Esophagus squamous epithelium (tissue), 5 donors: ENCODE measurements around the gene IL31. TPM values are rescaled to one million over a fixed set of nuclear protein-coding genes. Genes with fewer than 3 reads are reported as not detected.

ENCODE experiments used
- DNase-seq: peaks from one replicate; lab custom pipeline; 2025; lab: John Stamatoyannopoulos, UW
- H3K27ac ChIP-seq, 4 donors: fragments of 200-600 bp; sonication (generic); one replicate each; pipeline ENCODE4 v1.5.1; 2016 to 2019; ENCODE audit warnings: mild to moderate bottlenecking in 1 of 4
- H3K27me3 ChIP-seq, 4 donors: fragments of 200-600 bp; sonication (generic); 1 replicate in 3 of 4; 2 replicates in 1 of 4; pipeline versions ENCODE4 v1.5.1 to v1.6.0; 2017 to 2021; ENCODE audit warnings: antibody characterized with exemption in 1 of 4
- H3K36me3 ChIP-seq, 3 donors: fragments of 200-600 bp; sonication (generic); one replicate each; pipeline ENCODE4 v1.5.1; 2016 to 2019
- H3K4me1 ChIP-seq, 3 donors: fragments of 200-600 bp; sonication (generic); one replicate each; pipeline ENCODE4 v1.5.1; 2017 to 2019
- H3K4me3 ChIP-seq, 4 donors: fragments of 200-600 bp; sonication (generic); 1 replicate in 3 of 4; 2 replicates in 1 of 4; pipeline ENCODE4 v1.5.1; 2016 to 2019; ENCODE audit warnings: mild to moderate bottlenecking in 2 of 4, moderate library complexity in 1 of 4
- H3K9me3 ChIP-seq, 3 donors: fragments of 200-600 bp; sonication (generic); one replicate each; pipeline ENCODE4 v1.5.1; 2016 to 2019
- POLR2A ChIP-seq, 4 donors: fragments of 450-650 bp; IDR thresholded peaks; one replicate each; pipeline ENCODE4 v1.6.1; 2017; ENCODE audit warnings: antibody characterized with exemption in 4 of 4, mild to moderate bottlenecking in 4 of 4, moderate library complexity in 3 of 4
- WGBS, 2 donors: methylation state at CpG; one replicate each; pipeline ENCODE4 v1.1.5; 2018; 5-methylcytosine and 5-hydroxymethylcytosine counted together
- intact Hi-C: fragments of 100-400 bp; cut with DNase I; formaldehyde crosslinking; loops from one replicate; pipeline ENCODE4 v1.15.0; 2022
- total RNA-seq, 4 donors: library from RNA; depleted of rRNA; stranded (reverse); fragments of >200 nt; gene quantifications; one replicate each; pipeline ENCODE4 v1.1.0, GENCODE V29; 2016
- TF ChIP-seq, protein P1 (sequence below), 6 experiments: fragments of 450-650 bp in 4 of 6; fragments of 200-600 bp in 2 of 6; sonication (generic) in 2 of 6; IDR thresholded peaks; one replicate each; pipeline ENCODE4 v1.5.1; 2016 to 2019; ENCODE audit warnings: antibody characterized with exemption in 6 of 6, mild to moderate bottlenecking in 4 of 6, moderate library complexity in 4 of 6
- donor health status: DM: yes; HTN: yes; CAD: no.

IL31 gene
- total RNA-seq, 4 donors from 2014 or later, result not detected

DNA sequence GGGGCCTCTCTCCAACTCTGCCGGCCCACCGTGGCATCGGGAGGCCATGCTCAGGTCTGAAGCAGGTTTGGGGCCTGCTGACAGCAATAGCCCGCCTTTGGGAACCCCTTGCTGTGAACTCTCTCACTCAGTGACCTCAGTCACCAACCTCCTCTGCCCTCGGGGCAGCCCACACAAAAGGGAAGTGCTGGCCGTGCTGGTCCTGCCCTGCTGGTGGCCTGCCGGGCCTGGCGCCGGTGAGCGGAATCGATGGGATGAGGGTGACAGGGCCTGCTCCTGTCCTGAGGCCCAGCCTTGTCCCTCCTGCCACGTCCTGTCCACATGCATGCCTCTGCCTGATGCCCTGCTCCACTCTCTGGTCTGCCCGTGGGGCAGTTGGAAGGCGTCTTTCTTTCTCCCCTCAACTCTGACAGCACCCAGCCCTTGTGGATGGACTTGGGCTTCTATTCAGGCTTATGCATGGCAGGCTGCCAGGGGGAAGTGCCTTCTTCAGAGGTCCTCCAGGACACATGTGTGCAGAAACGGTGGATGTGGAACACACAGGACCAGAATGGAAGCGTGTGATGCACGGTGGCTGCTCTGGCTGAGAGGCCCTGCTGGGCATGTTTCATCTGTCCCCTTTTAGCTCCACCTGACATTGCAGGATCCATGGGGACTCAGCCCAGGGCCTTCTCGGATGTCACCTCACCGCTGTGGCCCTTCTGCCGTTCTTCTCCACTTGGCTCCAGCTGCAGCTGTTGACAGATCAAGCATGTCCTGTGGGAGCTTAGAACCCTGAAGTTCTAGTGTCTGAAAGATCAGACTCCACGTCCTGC lies 31.9 kb downstream of the IL31 start:
- DNase-seq, result no peak
- peaks cover 0 to 9% (median 0%) of the 10 kb centered on the region in 3 donors for H3K4me1 ChIP-seq
- no peak for TF ChIP-seq POLR2A (IDR thresholded peaks at IDR 0.05)
- TF ChIP-seq, protein P1, sequence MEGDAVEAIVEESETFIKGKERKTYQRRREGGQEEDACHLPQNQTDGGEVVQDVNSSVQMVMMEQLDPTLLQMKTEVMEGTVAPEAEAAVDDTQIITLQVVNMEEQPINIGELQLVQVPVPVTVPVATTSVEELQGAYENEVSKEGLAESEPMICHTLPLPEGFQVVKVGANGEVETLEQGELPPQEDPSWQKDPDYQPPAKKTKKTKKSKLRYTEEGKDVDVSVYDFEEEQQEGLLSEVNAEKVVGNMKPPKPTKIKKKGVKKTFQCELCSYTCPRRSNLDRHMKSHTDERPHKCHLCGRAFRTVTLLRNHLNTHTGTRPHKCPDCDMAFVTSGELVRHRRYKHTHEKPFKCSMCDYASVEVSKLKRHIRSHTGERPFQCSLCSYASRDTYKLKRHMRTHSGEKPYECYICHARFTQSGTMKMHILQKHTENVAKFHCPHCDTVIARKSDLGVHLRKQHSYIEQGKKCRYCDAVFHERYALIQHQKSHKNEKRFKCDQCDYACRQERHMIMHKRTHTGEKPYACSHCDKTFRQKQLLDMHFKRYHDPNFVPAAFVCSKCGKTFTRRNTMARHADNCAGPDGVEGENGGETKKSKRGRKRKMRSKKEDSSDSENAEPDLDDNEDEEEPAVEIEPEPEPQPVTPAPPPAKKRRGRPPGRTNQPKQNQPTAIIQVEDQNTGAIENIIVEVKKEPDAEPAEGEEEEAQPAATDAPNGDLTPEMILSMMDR (IDR thresholded peaks at IDR 0.05), result no peak
- WGBS, 2 donors, result 86% methylated on average over 6 to 9 of the region's 21 CpGs
- no peak overlapping the region for H3K4me3 ChIP-seq
- H3K27me3 ChIP-seq, result no peaks in the 10 kb centered on the region
- no peak overlapping the region for H3K27ac ChIP-seq
- peaks cover 13 to 66% (median 14%) of the 10 kb centered on the region in 3 donors for H3K36me3 ChIP-seq
- intact Hi-C loops, result no loop called here
- H3K9me3 ChIP-seq, result no peaks in the 10 kb centered on the region

DNA sequence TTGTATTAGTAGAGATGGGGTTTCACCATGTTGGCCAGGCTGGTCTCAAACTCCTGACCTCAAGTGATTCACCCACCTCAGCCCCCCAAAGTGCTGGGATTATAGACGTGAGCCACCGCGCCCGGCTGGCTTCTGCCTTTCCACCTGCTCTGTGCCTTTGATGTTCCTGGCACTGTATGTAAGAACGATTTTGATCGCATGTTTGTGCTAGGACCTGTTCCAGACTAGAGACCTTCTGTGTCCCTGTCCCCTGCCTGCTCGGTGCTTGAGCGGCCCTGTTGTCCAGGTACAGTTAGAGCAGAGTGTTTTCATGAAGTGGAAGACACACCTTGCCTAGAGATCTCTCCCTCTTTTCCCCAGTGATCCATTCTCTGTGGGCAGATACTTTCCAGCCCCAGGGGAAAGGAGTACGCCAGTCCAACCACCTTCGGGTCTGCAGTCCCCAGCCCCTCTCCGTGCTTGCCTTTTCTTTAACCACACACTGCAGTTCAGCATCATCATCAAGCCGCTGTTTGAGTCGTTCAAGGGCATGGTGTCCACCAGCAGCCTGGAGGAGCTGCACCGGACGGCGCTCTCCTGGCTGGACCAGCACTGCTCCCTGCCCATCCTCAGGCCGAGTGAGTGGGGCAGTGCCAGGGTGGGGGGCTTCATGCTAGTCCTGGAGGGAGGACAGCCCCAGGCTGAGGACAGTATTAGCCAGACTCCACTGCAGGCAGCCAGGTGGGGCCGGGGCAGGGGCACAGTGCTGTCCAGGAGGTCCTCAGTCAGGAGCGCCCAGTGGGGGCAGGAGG lies 33.4 kb downstream of the IL31 start:
- DNase-seq, result no peak
- peaks cover 0 to 9% (median 0%) of the 10 kb centered on the region in 3 donors for H3K4me1 ChIP-seq
- TF ChIP-seq, protein P1 (IDR thresholded peaks at IDR 0.05), result no peak
- TF ChIP-seq POLR2A (IDR thresholded peaks at IDR 0.05), result no peak
- no peak overlapping the region for H3K27ac ChIP-seq
- H3K27me3 ChIP-seq, result no peaks in the 10 kb centered on the region
- 89 to 97% methylated on average over 8 to 12 of the region's 19 CpGs for WGBS, 2 donors
- H3K4me3 ChIP-seq, result no peak overlapping the region
- H3K36me3 ChIP-seq, result peaks cover 14 to 71% (median 16%) of the 10 kb centered on the region in 3 donors
- H3K9me3 ChIP-seq, result no peaks in the 10 kb centered on the region
- intact Hi-C loops, result no loop called here

DNA sequence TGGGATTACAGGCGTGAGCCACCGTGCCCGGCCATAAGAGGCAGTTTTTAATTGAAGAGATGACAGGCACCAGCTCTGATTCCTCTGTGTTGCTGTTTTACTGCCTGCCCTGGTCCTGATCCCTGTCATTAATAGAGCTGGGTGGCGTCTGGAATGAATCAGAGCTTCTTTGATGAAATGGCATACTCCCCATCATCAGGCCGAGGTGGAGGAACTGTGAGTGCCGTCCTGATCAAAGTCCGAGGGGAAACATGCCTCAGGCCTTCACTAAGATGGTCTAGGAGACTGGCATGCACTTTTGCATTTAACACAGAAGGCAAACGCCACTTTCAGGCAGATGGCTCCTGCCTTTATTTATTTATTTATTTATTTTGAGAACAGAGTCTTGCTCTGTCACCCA lies 34.1 kb downstream of the IL31 start:
- WGBS, 2 donors, result 80 to 88% methylated on average over 5 to 6 of the region's 8 CpGs
- DNase-seq, result no peak
- intact Hi-C loops, result no loop called here
- TF ChIP-seq POLR2A (IDR thresholded peaks at IDR 0.05), result no peak
- no peak overlapping the region for H3K4me3 ChIP-seq
- H3K4me1 ChIP-seq, result peaks cover 0 to 9% (median 0%) of the 10 kb centered on the region in 3 donors
- peaks cover 22 to 78% (median 23%) of the 10 kb centered on the region in 3 donors for H3K36me3 ChIP-seq
- H3K27ac ChIP-seq, result no peak overlapping the region
- H3K9me3 ChIP-seq, result no peaks in the 10 kb centered on the region
- H3K27me3 ChIP-seq, result no peaks in the 10 kb centered on the region

DNA sequence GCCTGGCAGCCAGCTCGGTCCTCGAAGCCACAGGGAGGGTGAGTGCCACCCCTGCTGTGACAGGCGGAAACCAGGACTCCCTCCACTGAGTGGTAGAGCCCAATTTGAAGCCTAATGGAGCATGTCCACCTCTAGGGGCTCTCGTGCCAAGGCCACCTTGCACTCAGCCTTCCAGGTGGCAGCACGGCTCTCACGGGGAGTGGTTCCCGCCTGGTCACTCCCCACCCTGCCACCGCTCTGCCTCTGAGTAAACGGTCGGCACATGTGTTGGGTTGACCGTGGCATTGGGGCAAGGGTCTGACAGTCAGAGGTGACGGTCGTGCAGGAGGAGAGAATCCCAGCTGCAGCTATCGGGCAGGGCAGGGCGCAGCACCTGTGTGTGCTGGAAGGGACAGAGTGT lies 34.8 kb downstream of the IL31 start:
- H3K9me3 ChIP-seq, result no peaks in the 10 kb centered on the region
- no peak overlapping the region for H3K27ac ChIP-seq
- no peak for DNase-seq
- no peaks in the 10 kb centered on the region for H3K27me3 ChIP-seq
- intact Hi-C loops, result no loop called here
- WGBS, 2 donors, result 100% methylated on average over 6 of the region's 15 CpGs; no CpG with 5 or more reads in 1 of the 2 donors
- H3K36me3 ChIP-seq, result peaks cover 22 to 84% (median 25%) of the 10 kb centered on the region in 3 donors
- TF ChIP-seq, protein P1 (IDR thresholded peaks at IDR 0.05), result no peak
- TF ChIP-seq POLR2A (IDR thresholded peaks at IDR 0.05), result no peak
- H3K4me1 ChIP-seq, result peaks cover 0 to 9% (median 0%) of the 10 kb centered on the region in 3 donors
- no peak overlapping the region for H3K4me3 ChIP-seq

DNA sequence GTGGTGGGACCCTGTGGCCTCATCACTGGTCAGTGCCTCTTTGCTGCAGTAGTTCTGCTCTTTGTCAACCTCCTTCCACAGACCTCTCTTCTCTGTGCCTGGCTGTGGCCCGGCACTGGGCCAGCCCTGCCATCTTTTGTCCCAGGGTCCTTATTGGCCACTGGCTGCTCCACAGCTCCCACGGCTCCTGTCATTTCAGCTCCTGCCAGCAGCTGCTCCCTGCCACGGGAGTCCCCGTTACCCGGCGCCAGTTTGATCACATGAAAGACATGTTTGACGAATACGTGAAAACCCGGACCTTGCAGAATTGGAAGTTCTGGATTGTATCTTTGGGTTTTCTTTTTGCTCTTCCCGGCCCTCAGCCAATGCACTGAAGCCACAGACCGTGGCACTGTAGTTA lies 35.4 kb downstream of the IL31 start:
- WGBS, 2 donors, result 82 to 95% methylated on average over 11 of the region's 11 CpGs
- Histone ChIP-seq H3K4me1 (peaks cover 0 to 9% (median 0%) of the 10 kb centered on the region in 3 donors), H3K27me3 (no peaks in the 10 kb centered on the region), H3K4me3 (no peak overlapping the region), H3K9me3 (no peaks in the 10 kb centered on the region), H3K36me3 (peaks cover 25 to 84% (median 28%) of the 10 kb centered on the region in 3 donors), H3K27ac (no peak overlapping the region)
- TF ChIP-seq, protein P1 (IDR thresholded peaks at IDR 0.05), result no peak
- no peak for TF ChIP-seq POLR2A (IDR thresholded peaks at IDR 0.05)
- no peak for DNase-seq
- intact Hi-C loops, result no loop called here
